Parathyroid adenoma (tissue), 2 donors: ENCODE data around the gene AGPAT4.
"Not testable (repeated sequence)": the region's sequence is repeated elsewhere in the genome, so short reads cannot be mapped to it uniquely, and the experiment has no call there.

Experiments used
- H2AFZ ChIP-seq: fragments of 300-600 bp; sonication (generic); one replicate; pipeline ENCODE4 v1.7.0; 2017; ENCODE audit warnings: antibody characterized with exemption, mild to moderate bottlenecking
- H3K27ac ChIP-seq: fragments of 300-600 bp; sonication (generic); one replicate; pipeline ENCODE4 v1.7.0; 2017
- H3K27me3 ChIP-seq: fragments of 300-600 bp; sonication (generic); one replicate; pipeline ENCODE4 v1.7.0; 2017; ENCODE audit warnings: low read length; ENCODE audit not compliant: control insufficient read depth, insufficient read depth
- H3K36me3 ChIP-seq: fragments of 300-600 bp; sonication (generic); one replicate; pipeline ENCODE4 v1.7.0; 2017; ENCODE audit warnings: low read length; ENCODE audit not compliant: control insufficient read depth, insufficient read depth
- H3K4me1 ChIP-seq: fragments of 300-600 bp; sonication (generic); one replicate; pipeline ENCODE4 v1.7.0; 2017; ENCODE audit warnings: control low read depth
- H3K4me2 ChIP-seq: fragments of 300-600 bp; sonication (generic); one replicate; pipeline ENCODE4 v1.7.0; 2017; ENCODE audit warnings: low read length
- H3K4me3 ChIP-seq: fragments of 300-600 bp; sonication (generic); one replicate; pipeline ENCODE4 v1.7.0; 2017; ENCODE audit warnings: low read depth, low read length
- H3K79me2 ChIP-seq: fragments of 300-600 bp; sonication (generic); one replicate; pipeline ENCODE4 v1.7.0; 2017; ENCODE audit warnings: control low read depth
- H3K9ac ChIP-seq: fragments of 300-600 bp; sonication (generic); one replicate; pipeline ENCODE4 v1.7.0; 2017; ENCODE audit warnings: mild to moderate bottlenecking
- H3K9me3 ChIP-seq: fragments of 300-600 bp; sonication (generic); one replicate; pipeline ENCODE4 v1.7.0; 2017; ENCODE audit warnings: low read length; ENCODE audit not compliant: control insufficient read depth
- CTCF ChIP-seq: fragments of 300-600 bp; sonication (generic); IDR thresholded peaks from one replicate; pipeline ENCODE4 v1.7.0; 2017; ENCODE audit warnings: antibody characterized with exemption, mild to moderate bottlenecking
- donor health status: primary hyperparathyroidism.

Gene AGPAT4

GRCh38 chr6:161130541-161130940 is 143.3 kb downstream of the AGPAT4 start:
- Histone ChIP-seq H3K4me3 (no peak overlapping the region), H3K27me3 (no peaks in the 10 kb centered on the region), H3K9me3 (no peaks in the 10 kb centered on the region), H3K36me3 (no peaks in the 10 kb centered on the region), H3K4me2 (no peak overlapping the region), H3K79me2 (peaks cover 3% of the 10 kb centered on the region), H3K27ac (no peak overlapping the region), H3K9ac (no peak overlapping the region), H2AFZ (no peak overlapping the region), H3K4me1 (no peaks in the 10 kb centered on the region)
- no peak for TF ChIP-seq CTCF

GRCh38 chr6:161128680-161129196 is 145.1 kb downstream of the AGPAT4 start:
- Histone ChIP-seq H2AFZ (no peak overlapping the region), H3K9ac (no peak overlapping the region), H3K79me2 (peaks cover 3% of the 10 kb centered on the region), H3K27me3 (no peaks in the 10 kb centered on the region), H3K36me3 (peaks cover under 1% of the 10 kb centered on the region), H3K4me3 (no peak overlapping the region), H3K4me2 (no peak overlapping the region), H3K27ac (no peak overlapping the region), H3K4me1 (no peaks in the 10 kb centered on the region), H3K9me3 (no peaks in the 10 kb centered on the region)
- no peak for TF ChIP-seq CTCF

- H3K4me3 ChIP-seq = no peak overlapping the region
- no peaks in the 10 kb centered on the region for H3K9me3 ChIP-seq
- H3K4me2 ChIP-seq = no peak overlapping the region
- no peaks in the 10 kb centered on the region for H3K27me3 ChIP-seq
- peaks cover 5% of the 10 kb centered on the region for H3K36me3 ChIP-seq
- no peak overlapping the region for H3K27ac ChIP-seq
- peaks cover 3% of the 10 kb centered on the region for H3K79me2 ChIP-seq
- no peaks in the 10 kb centered on the region for H3K4me1 ChIP-seq
- no peak for TF ChIP-seq CTCF
- no peak overlapping the region for H3K9ac ChIP-seq
- H2AFZ ChIP-seq = no peak overlapping the region
These were observed 145.6 kb downstream of the AGPAT4 start for GRCh38 chr6:161128230-161128629.

GRCh38 chr6:161127071-161127740 is 146.7 kb downstream of the AGPAT4 start:
- no peak overlapping the region for H3K4me3 ChIP-seq
- no peak overlapping the region for H3K4me2 ChIP-seq
- no peaks in the 10 kb centered on the region for H3K27me3 ChIP-seq
- peaks cover 3% of the 10 kb centered on the region for H3K79me2 ChIP-seq
- H3K27ac ChIP-seq = no peak overlapping the region
- no peaks in the 10 kb centered on the region for H3K9me3 ChIP-seq
- TF ChIP-seq CTCF = no peak
- no peaks in the 10 kb centered on the region for H3K4me1 ChIP-seq
- H3K36me3 ChIP-seq = peaks cover 5% of the 10 kb centered on the region
- no peak overlapping the region for H3K9ac ChIP-seq
- H2AFZ ChIP-seq = no peak overlapping the region

GRCh38 chr6:161125591-161125990 is 148.3 kb downstream of the AGPAT4 start:
- Histone ChIP-seq H3K9me3 (no peaks in the 10 kb centered on the region), H3K27me3 (no peaks in the 10 kb centered on the region), H3K9ac (no peak overlapping the region), H3K4me3 (no peak overlapping the region), H3K27ac (no peak overlapping the region), H3K4me2 (no peak overlapping the region), H3K36me3 (peaks cover 5% of the 10 kb centered on the region), H2AFZ (no peak overlapping the region), H3K79me2 (peaks cover 3% of the 10 kb centered on the region), H3K4me1 (no peaks in the 10 kb centered on the region)
- TF ChIP-seq CTCF = no peak

GRCh38 chr6:161123319-161123718 is 150.5 kb downstream of the AGPAT4 start:
- not testable (repeated sequence) for H3K79me2 ChIP-seq, H3K9me3 ChIP-seq, H3K4me2 ChIP-seq, H3K4me3 ChIP-seq, H3K4me1 ChIP-seq, H3K9ac ChIP-seq, H2AFZ ChIP-seq, H3K36me3 ChIP-seq, H3K27me3 ChIP-seq, H3K27ac ChIP-seq
